8988T (cell line): ENCODE data around the gene STX16.

Experiments
- DNase-seq: peaks from one replicate; pipeline ENCODE4 v3.0.0; 2011

STX16 gene

DNA sequence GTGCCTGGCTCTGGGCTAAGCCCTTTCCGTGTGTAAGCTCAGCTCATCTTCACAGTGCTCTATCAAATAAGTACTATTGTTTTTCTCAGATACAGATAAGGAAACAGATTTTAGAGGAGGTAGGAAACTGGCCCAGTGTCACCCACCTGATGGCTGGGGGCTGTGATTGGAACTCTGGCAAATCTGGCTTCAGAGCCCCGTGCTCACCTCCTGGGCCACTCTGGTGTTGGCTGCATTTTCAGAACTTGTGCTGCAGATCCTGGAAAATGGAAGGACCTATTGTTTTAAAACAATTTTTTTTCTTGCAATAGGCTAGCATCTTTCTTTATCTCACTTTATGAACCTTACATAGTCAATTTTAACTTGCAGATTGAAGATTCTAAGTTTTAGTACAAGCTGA lies 5.7 kb downstream of the STX16 start:
- DNase-seq, result no peak

DNA sequence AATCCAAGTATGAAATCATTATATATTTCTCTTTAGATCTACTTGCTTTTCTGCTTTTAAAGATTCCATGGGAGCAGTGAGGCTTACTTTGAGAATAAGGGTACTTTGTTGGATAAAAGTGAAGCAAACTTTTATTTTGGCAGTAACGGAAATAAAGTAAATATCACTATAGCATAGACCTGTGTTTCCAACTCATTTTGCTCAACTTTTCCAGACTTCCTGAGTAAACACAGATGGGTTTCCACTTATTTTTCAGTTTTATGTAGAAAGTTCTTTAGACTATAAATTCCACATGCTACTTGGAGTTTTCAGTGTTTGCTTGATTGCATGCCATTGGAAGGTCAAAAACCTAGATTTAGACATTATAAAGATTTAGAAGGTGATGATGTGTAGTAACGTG lies 6.2 kb downstream of the STX16 start:
- DNase-seq, result no peak

DNA sequence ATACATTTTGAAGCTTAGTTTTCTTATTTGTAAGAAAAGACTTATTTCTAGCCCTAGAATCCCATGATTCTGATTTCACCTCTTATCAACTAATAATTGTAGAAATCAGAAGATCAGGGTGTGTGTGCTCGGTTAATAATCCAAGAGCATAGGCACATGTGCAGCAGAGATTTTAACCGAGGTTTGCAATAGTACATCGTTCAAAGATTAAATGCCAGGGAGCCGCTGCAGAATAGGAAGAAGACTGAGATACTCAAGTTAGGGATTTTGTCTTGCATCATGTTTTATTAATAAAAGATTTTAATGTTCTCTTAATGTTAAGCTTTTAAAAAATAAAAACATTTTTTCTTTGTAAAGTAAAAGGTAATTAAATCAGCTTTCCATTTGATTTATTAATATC lies 6.9 kb downstream of the STX16 start:
- no peak for DNase-seq

DNA sequence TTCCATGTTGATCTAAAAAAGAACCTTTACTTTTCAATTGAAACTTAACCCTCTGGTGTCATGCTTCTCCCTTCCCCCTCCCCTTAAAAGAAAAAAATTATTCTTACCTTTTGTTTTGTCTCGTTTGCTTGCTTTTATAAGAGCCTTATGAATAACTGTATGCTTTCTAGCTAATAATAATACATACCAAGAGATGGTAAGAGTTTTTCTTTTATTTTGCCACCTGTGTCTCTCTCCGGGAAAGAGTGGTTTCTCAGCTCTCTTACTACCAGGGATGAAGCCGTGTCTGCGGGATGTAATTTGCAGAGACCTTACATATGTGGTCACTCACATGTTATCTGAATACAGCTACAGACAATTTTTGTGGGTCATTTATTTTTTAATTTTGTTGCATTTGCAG lies 7.7 kb downstream of the STX16 start:
- DNase-seq, result no peak

DNA sequence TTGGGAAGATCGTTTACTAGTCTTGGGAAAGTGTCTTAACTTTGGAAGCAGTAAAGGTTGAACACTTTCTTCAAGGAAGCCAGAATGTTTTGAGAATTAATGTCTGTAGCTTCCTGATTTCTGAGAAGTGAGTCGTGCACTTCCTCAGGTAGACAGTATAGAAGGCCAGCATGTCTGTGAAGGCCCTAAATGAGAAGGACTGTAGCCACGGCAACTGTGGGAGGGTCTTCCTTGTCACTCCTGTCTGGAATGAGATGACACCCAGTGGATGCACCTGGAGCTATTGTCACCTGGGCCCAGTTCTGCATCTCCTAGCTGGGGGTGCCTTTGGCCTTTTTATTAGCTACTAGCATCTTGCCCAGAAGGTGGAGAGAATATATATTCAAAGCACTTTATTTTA lies 8.8 kb downstream of the STX16 start:
- DNase-seq, result no peak

DNA sequence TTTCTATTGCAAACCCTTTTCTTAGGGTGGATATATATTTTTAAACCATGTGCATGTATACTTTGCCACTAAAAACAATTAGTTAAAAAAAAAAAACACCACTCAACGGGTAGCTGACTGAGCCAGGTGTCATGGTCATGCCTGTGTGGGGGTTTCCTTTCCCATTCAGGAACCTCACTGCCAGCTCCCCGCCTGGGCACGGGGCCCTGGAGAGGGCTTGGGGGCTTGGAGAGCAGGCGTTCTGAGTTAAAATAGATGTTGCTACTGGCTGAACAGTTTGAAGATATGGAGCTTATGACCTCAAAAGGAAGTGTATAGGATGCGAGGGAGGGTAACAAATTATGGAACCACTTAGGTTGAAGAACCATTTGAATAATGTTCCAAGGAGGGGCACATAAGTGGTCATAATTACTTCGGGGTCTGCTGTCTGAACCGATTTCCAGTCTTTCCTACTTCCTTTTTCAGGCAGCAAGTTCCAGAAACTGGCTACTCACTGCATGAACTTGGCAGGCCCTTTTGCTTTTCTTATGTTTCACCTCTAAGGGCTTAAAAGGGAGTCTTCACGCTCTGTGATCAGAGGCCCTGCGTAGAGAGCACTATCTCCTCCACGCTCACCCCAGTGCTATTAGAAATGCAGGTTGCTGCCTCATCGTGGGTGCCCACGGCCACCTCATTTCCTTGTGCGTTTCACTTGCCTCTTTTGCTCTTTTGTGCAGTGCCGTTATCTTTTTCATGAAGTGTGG lies 9.9 kb downstream of the STX16 start:
- DNase-seq, result no peak

DNA sequence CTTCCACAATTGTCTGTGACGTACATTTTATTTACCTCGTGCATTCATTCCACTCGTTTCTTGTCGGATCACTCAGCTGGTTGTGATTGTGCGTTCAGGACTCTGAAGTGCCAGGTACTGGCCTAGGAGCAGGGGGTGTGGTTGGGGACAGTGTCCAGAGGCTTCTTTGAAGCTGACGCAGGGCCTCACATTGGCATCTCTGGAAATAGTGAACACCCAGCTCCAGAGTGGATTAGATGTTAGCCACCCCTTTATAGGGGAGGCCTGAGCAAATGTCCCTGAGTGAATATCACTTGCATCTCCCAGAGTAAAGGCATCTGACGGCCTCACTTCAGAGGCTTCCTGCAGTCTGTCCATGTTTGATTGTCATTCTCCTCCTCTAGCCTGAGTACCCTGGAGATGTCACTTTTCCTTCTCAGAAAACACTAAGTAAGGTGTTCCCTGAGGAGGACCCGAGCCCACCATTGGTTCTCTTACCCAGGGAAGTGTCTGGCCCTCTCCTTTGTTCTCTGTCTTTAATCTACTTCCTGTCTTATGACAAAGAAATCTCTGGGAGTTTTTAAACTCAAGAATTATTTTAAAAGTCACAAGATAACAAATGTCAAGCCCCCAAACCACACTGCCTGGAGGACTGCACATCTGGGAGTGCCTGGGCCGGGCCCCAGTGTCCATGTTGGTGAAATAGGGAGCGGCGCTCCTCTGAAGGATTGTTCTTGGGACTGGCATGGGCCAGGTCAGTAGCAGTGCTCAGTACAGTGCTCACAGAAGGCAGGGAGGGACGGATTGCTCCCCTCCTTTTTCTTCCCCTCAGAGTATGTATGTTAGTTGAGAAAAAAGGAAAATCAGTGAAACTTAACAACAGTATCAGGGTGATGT lies 10.8 kb downstream of the STX16 start:
- no peak for DNase-seq

DNA sequence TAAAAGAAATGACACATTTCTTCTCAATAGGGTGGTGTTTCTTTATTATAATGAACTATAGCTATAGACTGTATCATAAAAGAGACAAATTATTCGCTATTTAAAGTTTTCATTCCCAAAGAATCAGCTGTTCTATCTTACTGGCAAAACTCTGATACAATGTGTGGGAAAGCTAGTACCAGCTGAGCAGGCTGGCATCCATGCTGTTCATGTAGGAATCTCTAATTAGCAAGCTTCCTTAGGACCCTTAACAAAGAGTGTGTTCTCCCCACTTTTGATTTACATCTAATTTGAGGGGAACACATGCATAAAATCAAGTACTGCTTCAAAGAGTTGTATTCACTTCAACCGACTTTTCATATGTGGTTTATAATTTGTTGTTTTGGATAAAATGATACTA lies 13.2 kb downstream of the STX16 start:
- no peak for DNase-seq

DNA sequence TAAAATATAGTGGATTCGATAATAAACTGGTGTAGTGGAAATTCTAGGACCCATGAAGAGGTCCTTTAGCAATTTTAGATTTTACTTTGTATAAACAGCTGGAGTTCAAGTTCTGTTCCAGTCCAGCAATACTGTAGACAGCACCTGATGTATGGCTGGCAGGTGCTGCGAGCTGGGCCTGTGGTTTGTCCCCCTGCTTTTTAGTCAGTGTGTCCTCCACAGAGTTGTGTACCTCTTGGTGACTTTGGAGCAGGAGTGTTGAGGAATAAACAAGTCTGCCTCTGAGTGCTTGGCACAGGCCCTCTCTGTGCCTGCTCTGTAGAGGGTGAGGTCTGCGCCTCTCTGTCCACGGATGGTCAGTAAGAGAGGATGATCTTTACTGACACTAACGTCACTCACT lies 13.8 kb downstream of the STX16 start:
- DNase-seq, result no peak

DNA sequence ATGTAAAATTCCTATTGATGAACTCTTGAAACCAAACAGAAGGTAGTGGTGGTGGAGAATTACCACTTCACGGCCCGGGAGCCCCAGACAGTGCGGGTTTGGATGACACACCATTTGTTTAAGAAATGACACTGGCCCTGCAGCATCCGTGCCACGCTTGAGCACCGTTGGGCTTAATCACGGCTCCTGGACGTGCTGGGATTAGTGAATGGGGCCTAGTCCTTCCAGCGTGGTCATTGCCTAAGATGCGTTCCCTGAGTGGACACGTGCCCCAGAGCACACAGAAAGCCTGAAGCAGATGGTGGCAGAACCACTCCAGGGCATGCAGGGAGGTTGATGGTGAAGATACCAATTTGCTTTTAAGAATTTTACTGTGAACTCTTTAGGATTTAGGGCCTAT lies 14.5 kb downstream of the STX16 start:
- no peak for DNase-seq

DNA sequence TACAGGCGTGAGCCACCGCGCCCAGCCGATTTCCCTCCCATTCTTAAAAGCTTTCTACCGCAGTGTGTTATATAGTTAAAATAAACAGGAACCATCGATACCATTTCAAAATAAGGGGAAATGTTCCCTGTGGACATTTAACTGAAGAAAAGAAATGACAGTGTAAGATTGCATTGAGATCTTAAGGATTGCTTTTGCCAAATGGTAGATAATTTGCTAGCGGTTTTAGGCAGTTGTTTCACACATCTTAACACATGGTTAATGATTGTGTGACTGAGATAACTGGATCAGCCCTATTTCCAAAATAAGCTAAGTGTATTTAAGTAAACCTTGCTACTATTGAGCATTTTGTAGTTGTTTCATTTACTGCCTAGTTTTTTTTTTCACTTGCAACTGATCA lies 15.6 kb downstream of the STX16 start:
- no peak for DNase-seq

DNA sequence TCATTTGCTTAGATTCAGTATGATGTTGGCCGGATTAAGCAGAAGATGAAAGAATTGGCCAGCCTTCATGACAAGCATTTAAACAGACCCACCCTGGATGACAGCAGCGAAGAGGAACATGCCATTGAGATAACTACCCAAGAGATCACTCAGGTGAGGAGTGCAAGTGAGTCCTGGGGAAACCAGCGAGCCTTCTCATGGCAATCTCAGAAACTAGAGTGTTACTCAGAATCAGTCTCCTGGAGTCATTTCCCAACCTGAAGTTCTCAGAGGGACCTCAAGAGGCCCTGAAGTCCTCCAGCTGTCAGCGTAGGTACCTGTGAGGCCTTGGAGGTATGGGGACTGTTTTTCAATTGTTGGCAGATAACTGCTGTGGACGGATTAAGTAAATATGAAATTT lies 16.9 kb downstream of the STX16 start:
- no peak for DNase-seq

DNA sequence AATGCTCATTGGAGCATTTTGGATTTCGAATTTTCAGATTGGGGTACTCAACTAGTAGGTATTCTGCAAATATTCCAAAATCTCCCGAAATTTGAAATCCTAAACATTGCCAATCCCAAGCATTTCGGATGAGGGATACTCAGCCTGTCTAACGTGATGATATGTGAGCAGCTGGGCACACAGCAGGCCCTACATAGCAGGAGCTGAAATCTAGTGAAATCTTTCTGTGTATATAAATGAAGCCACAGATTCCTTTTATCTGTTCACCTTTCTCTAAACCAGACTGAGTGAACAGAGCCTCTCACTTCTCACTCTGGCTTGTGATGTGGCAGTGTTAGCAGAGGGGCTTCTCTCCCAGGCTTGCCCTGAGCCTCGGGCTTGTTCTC lies 17.8 kb downstream of the STX16 start:
- no peak for DNase-seq

DNA sequence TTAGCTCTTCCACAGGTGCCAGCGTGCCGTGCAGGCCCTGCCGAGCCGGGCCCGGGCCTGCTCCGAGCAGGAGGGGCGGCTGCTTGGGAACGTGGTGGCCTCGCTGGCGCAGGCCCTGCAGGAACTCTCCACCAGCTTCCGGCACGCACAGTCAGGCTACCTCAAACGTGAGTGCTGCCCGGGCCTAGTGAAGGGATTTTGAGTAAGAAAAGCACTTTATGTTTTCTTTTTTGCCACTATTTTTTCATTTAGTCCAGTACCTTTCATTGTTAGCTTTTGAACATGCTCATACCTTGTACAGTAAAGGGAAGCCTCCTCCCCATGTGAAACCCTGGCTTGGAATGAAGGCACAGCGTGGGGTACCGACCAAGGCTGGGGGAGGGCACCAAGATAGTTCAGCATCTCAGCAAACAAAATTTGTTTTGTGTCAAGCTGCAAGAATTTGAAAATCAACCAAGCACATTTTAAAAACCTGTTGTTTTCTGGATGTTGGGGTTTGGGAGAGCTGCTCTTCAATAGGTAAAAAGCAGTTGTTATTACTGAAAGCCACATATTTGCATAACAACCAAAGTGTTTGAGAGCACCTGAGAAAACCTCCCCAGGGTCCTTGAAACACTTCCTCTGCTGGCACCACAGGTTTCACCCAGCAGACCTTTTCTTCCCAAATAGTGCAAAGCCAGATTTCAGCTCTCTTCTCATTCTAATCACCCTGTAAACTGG lies 18.4 kb downstream of the STX16 start:
- no peak for DNase-seq

DNA sequence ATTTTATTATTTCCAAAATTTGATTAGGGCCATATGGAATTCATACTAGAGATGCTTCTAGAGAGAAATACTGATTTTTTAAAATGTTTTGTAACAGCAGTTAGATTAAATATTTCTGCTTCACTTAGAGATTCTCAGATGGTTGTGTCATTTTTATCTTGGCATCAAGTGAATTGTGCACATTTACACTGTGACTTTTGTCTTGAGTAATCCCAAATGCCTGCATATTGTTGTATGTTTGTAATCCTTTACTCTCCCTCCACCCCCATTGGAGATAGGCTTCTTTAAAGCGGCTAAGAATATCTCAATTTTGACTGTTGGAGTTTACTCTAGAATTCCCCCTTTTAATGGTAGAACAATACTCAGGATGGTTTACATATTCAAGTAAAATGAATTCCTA lies 19.0 kb downstream of the STX16 start:
- no peak for DNase-seq

DNA sequence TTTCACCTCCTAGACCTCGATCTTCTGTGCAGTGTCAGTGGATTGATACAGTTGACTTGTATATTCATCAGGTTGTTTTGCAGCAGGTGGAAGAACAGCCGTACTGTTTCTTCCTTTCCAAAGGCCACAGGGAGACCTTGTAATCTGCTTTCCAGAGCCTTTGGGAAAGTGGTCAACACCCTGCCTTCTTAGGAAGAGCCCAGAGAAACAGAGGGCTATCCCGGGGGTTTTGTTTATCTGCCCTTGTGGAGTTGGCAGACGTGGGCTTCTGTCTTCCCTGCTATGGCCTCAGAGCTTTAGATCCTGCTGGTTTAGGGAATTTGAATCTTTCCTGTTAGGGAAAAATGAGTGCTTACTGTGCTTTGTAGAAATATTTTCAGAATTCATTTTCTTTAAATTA lies 19.6 kb downstream of the STX16 start:
- DNase-seq, result no peak

DNA sequence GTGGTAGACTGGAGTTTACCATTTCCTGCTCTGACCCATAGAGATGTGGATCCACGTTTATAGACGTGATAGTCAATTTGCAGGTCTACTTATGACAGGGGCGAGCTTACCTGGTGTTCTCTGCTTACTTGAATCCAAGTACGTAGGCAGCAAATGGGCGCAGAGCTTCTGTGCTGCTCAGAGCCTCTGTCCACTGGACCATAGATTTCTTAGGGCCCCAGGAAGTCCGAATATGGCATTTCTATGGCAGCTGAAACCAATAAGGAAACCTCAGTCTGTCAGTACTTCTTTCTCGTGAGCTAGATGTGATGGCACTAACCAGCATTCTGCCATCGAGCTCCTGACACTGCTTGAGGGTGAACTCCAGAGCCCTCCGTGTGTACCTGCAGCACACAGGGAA lies 22.0 kb downstream of the STX16 start:
- no peak for DNase-seq

DNA sequence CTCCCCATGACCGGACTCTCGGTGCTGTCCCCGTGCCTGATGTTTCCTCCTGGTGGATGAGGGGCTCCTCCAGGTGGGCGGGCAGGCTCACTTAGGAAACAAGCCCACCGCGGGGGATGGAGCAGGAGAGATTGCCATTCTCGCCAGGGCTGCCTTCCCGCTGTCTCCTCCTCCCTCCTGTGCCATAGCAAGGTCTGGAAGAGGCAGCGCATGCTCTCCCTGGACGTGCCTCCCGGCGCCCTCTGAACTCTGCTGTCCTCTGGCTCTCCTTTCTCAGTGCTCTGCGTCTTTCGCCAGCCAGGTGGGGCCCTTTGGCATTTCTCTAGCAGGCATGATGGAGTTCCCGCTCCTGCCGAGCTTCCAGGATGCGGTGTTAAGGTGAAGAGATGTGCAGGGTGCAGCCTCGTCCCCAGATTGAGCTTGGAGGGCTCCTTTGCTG lies 24.1 kb downstream of the STX16 start:
- no peak for DNase-seq

DNA sequence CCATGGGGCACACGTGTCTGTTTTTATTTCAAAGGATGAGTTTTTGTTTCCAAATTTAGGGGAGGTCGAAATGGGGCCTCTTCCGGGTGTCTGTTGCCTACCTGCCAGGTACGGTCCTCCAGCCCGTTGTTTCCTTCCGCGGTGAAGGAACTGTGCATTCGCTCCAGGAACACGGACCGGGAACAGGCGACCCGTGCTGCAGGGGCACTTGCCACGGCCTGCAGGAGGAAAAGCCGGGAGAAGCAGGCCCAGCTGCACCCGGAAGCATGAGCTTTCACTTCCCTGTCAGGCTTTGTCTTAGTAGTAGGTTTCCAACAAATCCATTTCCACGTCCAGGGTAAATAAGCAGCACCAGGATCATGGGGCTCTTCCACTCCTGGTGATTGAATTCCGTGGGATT lies 24.6 kb downstream of the STX16 start:
- DNase-seq, result no peak

DNA sequence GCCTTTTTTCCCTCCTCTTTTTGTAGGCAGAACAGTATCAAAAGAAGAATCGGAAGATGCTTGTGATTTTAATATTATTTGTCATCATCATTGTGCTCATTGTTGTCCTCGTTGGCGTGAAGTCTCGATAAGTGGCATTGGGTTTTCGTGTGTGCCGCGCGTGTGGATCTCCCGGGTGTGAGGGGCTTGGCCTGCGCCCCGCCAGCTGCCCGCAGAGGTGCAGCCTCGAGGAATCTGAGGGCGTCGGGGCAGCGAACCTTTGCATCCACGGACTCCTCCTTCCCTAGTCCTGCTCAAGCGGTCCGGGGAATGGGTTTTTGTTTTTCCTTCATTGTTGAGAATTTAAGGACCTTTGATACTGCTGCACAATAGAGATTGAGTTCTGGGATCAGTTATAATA lies 25.1 kb downstream of the STX16 start:
- no peak for DNase-seq

DNA sequence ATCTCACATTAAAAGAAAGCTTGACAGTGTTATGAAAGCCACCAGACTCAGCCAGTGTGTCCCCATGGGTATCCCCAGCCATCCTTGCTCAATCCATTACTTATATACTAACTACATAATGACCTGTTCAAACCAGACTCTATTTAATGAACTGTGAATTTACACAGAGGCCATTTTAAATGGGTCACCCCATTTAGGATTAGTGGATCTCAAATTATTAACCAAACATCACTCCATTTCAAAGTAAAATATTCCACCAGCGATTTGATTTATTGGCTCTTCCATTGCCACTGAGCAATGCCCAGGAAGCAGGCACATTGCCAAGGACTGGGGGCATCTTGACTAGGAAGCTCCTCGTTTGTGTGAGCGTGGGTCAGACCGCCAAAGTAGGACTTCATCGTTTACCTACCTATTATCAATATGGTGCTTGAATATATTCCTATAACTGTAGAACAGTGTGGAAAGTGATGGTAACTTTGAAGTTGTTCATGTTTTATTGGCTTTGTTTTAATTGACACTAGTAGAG lies 26.1 kb downstream of the STX16 start:
- no peak for DNase-seq

DNA sequence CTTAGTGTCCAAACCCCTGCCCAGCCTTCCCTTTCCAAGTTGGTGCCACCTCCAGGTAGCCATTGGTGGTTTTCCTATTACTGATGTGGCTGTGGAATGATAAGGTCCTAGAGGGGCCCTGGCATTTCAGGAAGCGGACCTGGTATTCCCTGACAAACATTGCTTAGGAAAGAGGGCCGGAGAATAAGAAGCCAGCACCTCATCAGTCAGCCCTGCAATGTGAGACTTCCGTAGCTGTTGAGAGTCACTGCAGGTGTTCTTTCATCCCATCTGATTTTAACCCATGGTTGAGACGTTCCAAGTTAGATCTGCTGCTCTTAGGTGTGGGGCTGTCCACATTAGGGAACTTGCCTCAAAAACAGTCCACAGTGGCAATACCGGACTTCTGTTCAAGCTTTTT lies 26.7 kb downstream of the STX16 start:
- no peak for DNase-seq

DNA sequence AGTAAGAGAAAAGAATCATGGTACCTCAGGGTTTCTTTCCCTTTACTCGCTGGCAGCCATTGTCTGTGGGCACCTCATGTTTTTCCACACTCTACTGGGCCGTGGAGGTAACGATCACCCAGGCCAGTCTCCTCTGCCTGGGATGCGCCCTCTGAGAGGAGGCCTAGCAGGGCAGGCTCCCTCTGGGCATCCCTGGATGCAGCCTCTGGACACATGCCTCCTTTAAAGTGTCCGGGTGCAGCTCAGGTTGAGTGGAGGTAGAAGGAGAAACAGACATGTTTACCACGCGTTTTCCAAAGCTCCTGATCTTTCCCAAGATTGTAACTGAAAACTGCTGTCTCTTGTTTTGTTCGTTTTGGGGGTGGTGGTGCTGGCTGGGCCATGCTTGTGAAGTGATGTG lies 27.7 kb downstream of the STX16 start:
- DNase-seq, result no peak
